Stimulated activated CD8-positive, alpha-beta memory T cell treated with anti-CD3 and anti-CD28 coated beads, Interleukin-2, amount 100 ng/mL, for 1 hour (primary cell): ENCODE results near the gene FBXO8.

Experiments used
- DNase-seq, 2 donors: peaks; one replicate each; pipeline ENCODE4 v3.0.0-alpha.2; 2020; ENCODE audit warnings: low read depth in 2 of 2

FBXO8 gene

DNA sequence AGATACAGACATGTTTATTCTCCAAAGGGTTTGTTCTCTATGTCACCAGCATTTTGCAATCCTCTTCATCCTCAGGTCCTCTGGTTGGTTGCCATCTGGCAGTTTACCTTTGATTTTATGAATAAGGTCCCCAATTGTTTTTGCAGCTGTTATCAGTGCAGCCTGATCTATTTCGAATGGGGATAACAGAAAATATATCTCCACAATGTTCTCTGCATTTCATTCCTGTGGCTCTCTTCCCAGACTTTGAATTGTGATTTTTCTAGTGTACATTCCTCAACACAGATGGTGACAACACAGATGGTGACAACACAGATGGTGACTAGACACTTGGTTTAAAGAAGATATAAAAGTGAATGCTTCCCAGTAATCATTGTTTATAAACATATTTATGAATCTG is 74.1 kb downstream of the FBXO8 start:
- no peak for DNase-seq

DNA sequence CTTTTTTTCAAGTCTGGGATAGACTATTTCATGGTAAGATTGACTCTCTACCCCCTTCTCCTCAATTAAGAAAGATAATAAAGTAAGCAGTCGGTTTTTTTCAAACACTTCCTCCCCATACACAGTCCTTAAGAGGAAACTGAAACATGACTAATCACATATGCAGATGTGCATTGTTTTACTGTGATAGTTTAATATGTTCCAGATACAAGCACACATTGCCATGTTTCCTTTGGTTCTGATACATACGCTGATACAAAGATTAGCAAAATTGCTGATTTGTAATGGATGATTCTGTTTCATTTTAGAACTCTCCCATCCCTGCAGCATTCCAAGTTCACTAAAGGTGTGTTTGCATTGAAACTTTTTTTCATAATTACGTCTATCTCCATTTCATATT is 76.1 kb downstream of the FBXO8 start:
- DNase-seq, result no peak

DNA sequence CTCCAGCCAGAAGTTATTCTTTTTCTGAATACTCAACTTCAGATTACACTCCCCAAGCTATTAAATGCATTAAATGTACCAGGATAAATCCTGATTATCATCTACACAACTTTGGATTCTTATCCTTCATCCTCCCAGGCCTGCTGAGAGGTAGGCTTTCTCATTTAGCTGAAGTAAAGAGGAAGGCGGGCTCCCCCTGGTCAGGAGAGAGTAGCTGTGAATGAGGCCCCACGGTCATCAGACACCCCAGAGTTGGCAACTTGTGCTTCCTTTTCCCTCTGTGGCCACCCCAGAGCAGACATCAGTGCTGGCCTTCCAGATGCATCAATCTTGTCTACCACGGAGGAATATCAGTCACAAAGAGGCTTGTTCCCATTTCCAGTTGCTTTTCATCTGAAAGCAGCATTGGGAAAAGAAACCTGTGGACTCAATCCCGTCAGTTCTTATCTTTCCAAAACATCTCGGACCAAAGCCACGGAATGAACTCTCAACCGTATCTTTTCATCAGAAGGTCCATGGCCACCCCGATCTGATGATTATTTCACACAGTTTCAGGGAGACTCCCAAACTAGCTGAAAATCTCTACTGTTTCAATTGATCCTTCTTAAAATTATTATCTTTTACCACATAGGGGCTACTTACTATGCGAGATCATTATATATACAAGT is 79.2 kb downstream of the FBXO8 start:
- no peak for DNase-seq

GRCh38 chr4:174201871-174202270 is 81.6 kb downstream of the FBXO8 start:
- DNase-seq, result no peak

DNA sequence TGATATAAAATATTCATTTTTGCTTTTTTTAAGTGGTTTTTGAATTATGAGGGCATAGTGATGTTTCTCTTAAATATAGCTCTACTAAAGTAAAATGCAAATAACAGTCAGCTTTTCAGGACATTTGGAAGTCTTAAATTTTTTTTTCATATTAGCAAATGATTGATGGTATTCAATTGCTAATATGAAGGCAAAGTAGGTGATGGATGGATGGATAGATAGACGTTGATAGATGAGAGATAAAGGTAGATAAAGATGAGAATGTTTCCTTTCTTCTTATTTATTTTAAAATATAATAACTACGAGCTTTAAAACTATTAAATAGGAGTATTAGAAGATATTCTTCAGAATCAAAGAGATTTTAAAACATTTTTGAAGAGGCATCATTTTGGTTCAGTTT is 83.7 kb downstream of the FBXO8 start:
- DNase-seq, result no peak

DNA sequence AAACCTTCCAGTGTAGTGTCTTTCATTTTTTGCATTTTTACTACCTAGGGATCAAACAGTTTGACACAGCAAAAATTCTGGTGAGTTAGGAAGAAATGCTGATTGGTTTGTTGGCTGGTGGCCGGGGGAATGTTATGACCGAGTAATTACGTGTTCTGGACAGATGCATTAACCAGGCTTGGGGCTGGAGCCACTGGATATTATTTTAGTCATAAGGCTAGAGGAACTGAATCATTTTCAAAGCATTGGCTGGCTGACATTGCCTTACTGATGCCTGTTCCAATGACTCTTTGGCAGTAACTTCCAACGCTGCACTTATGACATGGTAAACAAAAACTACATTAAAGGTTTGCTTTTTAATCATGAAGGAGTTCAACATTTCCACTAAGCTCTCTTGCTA is 84.6 kb downstream of the FBXO8 start:
- no peak for DNase-seq

- DNase-seq, result no peak
Measured at GRCh38 chr4:174198396-174198795, 85.1 kb downstream of the FBXO8 start.

DNA sequence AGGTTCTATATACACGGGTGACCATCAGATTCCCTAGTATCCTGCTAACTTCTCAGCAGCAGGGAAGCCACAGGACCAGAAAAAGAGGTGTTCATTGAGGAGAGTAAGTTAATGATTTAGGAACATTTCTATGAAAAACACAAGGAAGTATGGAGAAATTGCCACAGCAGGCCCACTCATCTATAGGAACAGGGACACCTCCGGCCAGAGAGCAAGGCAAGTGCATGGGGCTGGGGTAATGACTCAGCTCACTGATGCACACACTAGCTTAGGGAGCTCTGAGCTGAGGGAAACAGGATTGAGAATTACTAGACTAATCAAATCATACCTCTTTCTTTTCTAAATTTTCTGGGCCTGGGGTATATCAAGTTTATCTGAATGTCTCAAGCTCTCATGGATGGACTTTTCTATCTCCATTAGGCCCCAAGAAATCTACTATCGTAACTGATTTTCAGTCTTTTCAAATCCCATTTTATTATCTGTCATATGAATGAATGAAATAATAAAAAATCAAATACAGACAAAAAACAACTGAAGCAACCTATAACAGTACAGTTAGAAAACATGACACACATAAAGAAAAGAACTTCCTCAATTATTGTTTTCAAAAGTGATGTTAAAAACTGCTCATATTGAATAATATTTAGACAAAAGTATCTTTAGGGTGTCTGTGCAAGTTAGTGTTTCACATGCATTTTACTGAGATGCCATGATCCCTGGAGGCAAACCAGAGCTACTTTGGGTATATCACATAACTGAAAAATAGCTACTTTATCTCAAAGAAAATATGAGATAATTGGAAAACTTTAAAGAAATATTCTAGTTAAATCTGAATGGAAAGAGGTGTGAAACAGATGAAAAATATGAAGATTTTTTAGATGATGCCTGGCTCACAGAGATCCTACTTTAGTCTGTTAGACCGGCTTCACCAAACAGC is 89.8 kb downstream of the FBXO8 start:
- DNase-seq, result no peak

GRCh38 chr4:174192943-174193342 is 90.5 kb downstream of the FBXO8 start:
- no peak for DNase-seq

DNA sequence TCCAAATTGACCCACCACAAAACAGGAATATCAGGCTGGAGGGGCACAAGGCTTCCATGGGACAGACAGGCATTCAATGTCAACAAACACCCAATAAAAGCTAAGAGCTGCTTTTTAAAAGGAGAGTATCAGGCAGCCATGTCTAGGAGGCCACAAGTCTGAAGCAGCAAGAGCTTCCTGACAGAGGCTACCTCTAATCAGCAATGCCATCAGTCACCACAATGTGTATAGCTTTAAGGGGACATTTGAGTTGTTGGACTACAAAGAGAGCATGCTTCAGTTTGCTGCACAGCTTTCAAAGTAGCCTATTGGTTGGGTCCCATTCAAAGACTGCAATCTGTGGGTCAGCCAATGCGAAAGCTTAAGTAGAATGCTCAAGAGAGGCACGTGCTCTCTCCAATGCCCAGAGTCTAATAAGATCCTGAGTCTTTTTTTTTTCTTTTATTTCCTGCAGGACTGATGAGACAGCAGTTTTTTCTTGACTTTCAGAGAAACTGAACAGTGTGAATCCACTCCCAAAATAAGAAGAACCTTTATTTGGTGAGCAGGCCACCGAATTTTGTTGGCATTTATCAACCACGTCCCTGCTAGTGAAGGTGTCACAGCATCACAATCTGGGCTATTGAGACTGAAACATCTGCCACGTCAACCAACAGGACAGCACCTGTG is 92.5 kb downstream of the FBXO8 start:
- DNase-seq, result no peak

DNA sequence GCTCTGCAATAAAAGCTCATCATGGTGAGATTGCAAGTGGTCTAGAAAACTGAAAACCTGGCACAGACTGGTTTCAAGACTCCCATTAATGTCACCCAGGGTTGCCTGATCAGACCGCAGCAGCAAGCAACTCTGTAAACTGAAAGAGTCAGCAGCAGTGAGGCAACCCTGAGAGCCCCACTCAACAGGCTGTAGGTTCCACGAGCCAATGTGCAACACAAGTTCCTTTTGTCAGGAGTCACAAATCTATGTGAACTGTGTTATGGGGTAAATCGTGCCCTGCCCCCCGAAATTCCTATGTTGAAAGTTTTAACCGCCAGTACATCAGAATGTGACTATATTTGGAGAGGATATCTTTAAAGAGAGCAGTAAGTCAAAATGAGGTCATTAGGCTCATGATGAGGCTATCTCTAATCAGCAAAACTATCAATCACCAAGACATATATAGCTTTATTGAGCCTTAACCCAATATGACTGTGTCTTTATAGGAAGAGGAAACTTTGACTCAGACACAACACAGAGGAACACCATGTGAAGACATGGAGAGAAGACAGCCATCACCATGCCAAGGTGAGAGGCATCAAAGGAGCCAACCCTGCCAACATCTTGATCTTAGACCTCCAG is 94.0 kb downstream of the FBXO8 start:
- DNase-seq, result no peak
